Bronchial epithelial cell (primary cell): Measurements from ENCODE around the gene DYNC2H1. TPM values are rescaled to one million over a fixed set of nuclear protein-coding genes. Genes with fewer than 3 reads are reported as not detected.

Experiments
- DNase-seq: peaks from one replicate; pipeline ENCODE4 v3.0.0-alpha.2; 2010; ENCODE audit warnings: low read depth
- FAIRE-seq: peaks from 2 replicates; lab custom pipeline; 2011; peaks lifted over from hg19 to GRCh38; lab: Jason Lieb, UNC
- H3K27me3 ChIP-seq: 2 replicates; pipeline ENCODE4 v1.5.1; 2011; ENCODE audit warnings: low read length; ENCODE audit not compliant: control insufficient read depth, insufficient read depth
- H3K36me3 ChIP-seq: 2 replicates; pipeline ENCODE4 v1.5.1; 2011; ENCODE audit warnings: low read length; ENCODE audit not compliant: control insufficient read depth, insufficient read depth
- H3K4me3 ChIP-seq: 2 replicates; pipeline ENCODE4 v1.5.1; 2011; ENCODE audit warnings: mild to moderate bottlenecking, low read depth, low read length, control low read depth
- total RNA-seq: library from RNA; depleted of rRNA; stranded (reverse); fragments of >200 nt; gene quantifications from 2 replicates; pipeline ENCODE4 v1.2.1, GENCODE V29; 2014
- TF ChIP-seq, protein P1 (sequence below): IDR thresholded peaks from 2 replicates; pipeline ENCODE4 v1.5.1; 2011; ENCODE audit warnings: mild to moderate bottlenecking, moderate library complexity, low read length, control low read depth, inconsistent platforms; ENCODE audit not compliant: insufficient read depth, severe bottlenecking

Gene DYNC2H1, protein sequence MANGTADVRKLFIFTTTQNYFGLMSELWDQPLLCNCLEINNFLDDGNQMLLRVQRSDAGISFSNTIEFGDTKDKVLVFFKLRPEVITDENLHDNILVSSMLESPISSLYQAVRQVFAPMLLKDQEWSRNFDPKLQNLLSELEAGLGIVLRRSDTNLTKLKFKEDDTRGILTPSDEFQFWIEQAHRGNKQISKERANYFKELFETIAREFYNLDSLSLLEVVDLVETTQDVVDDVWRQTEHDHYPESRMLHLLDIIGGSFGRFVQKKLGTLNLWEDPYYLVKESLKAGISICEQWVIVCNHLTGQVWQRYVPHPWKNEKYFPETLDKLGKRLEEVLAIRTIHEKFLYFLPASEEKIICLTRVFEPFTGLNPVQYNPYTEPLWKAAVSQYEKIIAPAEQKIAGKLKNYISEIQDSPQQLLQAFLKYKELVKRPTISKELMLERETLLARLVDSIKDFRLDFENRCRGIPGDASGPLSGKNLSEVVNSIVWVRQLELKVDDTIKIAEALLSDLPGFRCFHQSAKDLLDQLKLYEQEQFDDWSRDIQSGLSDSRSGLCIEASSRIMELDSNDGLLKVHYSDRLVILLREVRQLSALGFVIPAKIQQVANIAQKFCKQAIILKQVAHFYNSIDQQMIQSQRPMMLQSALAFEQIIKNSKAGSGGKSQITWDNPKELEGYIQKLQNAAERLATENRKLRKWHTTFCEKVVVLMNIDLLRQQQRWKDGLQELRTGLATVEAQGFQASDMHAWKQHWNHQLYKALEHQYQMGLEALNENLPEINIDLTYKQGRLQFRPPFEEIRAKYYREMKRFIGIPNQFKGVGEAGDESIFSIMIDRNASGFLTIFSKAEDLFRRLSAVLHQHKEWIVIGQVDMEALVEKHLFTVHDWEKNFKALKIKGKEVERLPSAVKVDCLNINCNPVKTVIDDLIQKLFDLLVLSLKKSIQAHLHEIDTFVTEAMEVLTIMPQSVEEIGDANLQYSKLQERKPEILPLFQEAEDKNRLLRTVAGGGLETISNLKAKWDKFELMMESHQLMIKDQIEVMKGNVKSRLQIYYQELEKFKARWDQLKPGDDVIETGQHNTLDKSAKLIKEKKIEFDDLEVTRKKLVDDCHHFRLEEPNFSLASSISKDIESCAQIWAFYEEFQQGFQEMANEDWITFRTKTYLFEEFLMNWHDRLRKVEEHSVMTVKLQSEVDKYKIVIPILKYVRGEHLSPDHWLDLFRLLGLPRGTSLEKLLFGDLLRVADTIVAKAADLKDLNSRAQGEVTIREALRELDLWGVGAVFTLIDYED (N-terminal part only)
- 11.6 and 19.3 TPM in 2 replicates for total RNA-seq

DNA sequence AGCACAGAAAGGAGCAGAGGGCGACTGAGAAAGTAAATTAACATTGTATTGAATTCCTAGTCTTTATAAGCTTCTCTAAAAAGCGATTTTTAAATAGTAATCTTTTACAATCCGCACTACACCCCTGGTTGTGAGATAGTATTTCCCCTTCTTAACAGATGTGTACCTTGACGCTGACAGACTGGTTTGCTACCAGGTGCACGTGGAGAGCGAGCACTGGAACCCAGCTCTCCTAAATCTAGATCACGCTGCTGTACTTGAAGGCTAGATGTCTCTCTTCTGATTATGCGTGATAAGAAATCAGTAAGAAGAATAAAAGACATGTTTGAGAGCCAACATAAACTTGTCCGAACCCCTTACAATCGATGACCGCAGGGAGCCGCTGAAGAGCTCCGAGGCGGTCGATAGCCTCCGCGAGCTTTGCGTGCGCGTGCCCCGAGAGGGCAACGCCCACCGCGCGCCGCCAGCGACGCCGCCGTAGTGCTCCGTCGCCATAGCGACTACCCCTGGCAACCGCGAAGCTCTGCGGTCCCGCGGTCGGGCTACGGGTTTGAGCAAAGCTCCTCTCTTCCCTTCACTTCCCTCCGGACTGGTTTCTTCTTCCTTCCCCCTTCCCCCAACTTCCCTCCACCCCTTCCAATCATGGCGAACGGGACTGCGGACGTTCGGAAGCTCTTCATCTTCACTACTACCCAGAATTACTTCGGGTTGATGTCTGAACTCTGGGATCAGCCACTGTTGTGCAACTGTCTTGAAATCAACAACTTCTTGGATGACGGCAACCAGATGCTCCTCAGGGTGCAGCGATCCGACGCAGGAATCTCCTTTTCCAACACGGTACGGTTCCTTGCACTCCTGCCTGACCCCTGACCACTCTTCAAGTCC is at the start of gene DYNC2H1:
Gene DYNC2H1, plus strand, starts transcription at position 494 of the 885 bp plus-strand sequence. Its CDS starts 149 bp downstream, at position 643.
- Histone ChIP-seq H3K27me3 (no peaks in the 10 kb centered on the region), H3K36me3 (no peaks in the 10 kb centered on the region), H3K4me3 (peak within 1 kb of the TSS; percentile 66)
- TF ChIP-seq, protein P1, sequence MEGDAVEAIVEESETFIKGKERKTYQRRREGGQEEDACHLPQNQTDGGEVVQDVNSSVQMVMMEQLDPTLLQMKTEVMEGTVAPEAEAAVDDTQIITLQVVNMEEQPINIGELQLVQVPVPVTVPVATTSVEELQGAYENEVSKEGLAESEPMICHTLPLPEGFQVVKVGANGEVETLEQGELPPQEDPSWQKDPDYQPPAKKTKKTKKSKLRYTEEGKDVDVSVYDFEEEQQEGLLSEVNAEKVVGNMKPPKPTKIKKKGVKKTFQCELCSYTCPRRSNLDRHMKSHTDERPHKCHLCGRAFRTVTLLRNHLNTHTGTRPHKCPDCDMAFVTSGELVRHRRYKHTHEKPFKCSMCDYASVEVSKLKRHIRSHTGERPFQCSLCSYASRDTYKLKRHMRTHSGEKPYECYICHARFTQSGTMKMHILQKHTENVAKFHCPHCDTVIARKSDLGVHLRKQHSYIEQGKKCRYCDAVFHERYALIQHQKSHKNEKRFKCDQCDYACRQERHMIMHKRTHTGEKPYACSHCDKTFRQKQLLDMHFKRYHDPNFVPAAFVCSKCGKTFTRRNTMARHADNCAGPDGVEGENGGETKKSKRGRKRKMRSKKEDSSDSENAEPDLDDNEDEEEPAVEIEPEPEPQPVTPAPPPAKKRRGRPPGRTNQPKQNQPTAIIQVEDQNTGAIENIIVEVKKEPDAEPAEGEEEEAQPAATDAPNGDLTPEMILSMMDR: peak; percentile 78
- DNase-seq (peak; percentile 87), FAIRE-seq (no peak)

DNA sequence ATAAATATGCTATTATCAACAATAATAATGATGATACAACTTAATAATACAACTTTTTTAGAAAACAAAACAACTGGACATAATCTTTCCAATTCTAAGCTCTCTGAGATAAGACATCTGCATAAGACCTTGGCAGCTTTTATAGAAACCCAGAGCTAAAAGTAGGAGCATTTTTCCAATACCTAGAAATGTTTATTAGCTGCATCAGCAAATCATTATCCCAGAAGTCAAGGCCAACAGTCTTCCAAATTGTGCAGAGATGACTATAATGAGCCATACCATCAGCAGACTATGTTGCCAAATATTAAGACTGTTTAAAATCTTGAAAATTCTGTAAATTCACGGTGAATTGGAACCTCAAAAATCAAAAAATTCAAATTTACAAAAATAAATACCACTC is 47.6 kb upstream of the DYNC2H1 start:
- no peak overlapping the region for H3K4me3 ChIP-seq
- TF ChIP-seq, protein P1: no peak
- H3K27me3 ChIP-seq: no peaks in the 10 kb centered on the region
- DNase-seq (no peak), FAIRE-seq (no peak)
- peaks cover 1% of the 10 kb centered on the region for H3K36me3 ChIP-seq

DNA sequence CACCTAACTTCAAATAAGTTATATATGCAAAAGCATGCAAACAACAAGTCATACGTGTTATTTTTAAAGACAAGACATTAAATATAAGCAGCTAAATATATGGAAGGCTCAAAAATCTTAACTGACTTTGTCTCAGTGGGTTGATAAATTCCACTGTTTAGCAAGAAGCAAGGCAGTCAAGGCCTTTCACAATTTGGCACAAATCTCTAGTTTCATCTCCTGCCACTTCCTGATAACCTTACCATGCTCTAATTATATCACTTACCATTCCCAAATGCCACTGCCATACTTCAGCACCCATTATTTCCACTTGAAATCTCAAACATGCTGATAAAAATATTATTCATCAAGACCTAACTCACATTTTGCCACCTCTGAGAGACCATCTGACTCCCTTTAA is 42.1 kb upstream of the DYNC2H1 start:
- no peak for FAIRE-seq
- Histone ChIP-seq H3K4me3 (no peak overlapping the region), H3K27me3 (no peaks in the 10 kb centered on the region), H3K36me3 (peaks cover 3% of the 10 kb centered on the region)
- TF ChIP-seq, protein P1: no peak
- DNase-seq: no peak

DNA sequence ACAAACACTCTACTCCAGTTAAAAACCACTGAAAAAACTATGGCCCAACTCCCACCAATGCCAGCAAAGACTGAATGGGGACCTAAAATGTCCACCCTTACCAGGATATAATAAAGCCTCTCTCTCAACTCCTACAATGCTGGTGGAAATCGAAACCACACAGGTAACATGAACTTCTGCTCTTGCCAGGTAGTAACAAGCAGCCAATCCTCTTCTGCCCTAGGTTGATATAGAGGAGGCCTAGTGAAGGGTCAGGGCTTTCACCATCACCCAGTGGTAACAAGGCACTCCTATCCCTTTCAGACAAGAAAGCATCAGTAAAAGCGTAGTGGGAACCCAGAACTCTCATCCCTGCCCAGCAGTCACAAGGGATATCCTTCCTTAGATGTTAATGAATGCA is 39.9 kb upstream of the DYNC2H1 start:
- no peak for FAIRE-seq
- Histone ChIP-seq H3K27me3 (no peaks in the 10 kb centered on the region), H3K4me3 (no peak overlapping the region), H3K36me3 (peaks cover 3% of the 10 kb centered on the region)
- DNase-seq: no peak
- TF ChIP-seq, protein P1: no peak

DNA sequence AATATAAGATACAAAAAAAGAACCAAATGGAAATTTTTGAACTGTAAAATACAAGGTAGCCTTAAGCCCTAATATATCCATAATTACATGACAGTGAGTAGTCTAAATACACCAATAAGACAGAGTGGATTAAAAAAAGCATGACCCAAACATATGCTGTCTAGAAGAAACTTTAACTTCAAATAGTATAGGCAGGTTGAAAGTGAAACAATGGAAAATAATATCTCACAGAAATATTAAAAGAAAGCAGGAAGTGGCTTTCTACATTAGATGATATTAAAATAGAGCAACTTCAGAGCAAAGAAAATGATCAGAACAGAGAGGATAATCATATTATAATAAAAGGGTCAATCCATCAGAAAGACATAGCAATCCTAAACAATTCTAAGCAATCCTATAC is 39.1 kb upstream of the DYNC2H1 start:
- DNase-seq (no peak), FAIRE-seq (no peak)
- TF ChIP-seq, protein P1: no peak
- no peak overlapping the region for H3K4me3 ChIP-seq
- peaks cover 3% of the 10 kb centered on the region for H3K36me3 ChIP-seq
- H3K27me3 ChIP-seq: no peaks in the 10 kb centered on the region
